NCI-H82 treated with DMSO at 0.1 percent for 48 hours (cell line): ENCODE results near the gene IL10RA.
"Not testable (repeated sequence)": the region's sequence is repeated elsewhere in the genome, so short reads cannot be mapped to it uniquely, and the experiment has no call there.

Experiments
- DNase-seq: peaks from one replicate; lab custom pipeline; 2025; ENCODE audit not compliant: unreplicated experiment; lab: John Stamatoyannopoulos, UW

IL10RA gene

DNA sequence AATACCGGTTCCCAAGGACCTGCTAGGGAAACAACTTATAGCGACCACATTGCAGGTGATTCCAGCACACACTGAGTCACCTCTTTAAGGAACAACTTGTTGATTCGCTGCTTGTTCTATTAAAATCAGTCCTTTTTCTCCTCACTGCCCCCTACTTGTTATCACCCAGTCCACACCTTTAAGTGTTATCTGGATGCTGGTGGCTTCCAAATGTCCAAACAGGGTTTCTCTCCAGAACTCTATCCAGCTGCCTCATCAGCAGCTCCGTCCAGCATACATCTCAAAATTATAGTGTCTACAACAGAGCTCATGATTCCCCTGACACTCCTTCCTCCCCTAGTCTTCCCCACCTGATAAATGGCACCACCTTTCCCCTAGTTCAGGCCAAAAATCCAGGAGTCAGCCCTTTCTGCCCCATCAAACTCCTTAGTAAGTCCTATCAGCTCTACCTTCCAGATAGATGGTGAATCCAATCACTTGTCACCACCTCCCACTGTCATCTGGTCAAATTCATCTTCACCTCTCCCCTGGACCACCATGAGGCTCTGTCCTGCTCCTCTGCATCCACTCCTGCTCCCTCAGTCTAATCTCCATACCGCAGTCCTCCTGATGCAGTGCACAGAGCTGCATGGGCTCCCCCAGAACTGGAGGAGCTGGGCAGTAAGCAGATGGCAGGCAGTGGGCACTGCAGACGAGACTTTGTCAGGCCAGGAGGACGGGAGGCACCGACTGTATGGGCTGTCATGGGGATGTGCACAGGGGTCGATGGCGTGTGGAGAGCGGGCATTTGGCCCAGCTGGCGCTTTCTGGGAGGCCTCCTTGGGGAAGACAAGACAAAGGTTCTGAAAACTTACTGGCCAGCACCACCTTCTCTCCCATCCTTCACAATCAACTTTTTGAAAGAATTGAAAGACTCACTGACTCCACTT, 19.3 kb downstream of the IL10RA start:
- DNase-seq, result no peak

DNA sequence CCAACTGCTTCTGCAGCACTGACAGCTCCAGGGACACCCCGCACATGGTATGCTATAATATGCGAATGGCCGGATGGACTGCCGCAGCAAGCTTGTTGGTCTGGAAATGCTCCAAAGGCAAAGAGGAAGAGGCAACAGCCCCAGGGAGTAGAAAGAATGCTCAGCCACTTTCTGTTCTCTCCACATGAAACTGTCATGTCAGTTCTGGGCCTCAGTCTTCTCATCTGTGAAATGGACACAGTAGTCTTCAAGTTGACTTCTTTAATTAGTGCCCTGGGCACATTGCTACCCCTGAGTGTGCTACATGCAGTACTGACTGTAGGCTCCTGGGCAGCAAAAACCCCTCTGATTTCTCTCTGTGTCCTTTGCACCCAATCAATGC, 19.9 kb downstream of the IL10RA start:
- DNase-seq, result no peak

DNA sequence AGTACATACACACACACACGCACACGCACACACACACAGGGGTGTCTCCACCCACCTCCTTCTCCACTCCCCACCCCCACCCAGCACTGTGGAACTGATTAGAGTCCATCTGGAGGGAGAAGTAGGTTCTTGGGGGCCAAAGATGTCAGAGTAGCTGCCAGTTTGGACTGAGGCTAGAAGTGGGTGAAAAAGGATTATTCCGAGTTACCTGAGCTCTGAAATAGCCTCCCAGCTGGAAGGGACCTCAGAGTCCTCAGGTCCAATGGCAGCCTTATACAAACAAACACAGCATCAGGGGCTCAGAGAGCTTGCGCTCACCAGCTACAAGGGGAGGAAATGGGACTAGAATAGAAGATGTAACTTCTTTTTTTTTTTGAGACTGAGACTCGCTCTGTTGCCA, 20.8 kb downstream of the IL10RA start:
- no peak for DNase-seq

DNA sequence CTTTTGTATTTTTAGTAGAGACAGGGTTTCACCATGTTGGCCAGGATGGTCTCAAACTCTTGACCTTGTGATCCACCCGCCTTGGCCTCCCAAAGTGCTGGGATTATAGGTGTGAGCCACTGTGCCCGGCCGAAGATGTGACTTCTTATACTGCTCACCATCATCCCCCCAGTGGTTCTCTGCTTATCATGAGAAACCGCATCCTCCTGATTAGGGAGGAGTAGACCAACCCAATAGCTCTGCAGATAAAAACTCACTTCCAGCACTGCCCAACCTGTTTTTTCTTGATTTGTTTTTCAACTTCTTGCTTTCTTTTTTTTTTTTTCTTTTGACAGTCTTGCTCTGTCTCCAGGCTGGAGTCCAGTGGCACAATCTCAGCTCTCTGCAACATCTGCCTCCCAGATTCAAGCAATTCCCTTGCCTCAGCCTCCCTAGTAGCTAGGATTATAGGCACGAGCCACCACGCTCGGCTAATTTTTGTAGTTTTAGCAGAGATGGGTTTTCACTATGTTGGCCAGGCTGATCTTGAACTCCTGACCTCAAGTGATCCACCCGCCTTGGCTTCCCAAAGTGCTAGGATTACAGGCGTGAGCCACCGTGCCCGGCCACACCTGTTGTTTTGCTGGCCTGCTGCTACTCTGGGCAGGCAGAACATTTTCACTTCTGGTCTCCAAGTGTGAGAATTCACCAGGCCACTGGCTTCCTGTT, 21.5 kb downstream of the IL10RA start:
- DNase-seq, result not testable (repeated sequence)

DNA sequence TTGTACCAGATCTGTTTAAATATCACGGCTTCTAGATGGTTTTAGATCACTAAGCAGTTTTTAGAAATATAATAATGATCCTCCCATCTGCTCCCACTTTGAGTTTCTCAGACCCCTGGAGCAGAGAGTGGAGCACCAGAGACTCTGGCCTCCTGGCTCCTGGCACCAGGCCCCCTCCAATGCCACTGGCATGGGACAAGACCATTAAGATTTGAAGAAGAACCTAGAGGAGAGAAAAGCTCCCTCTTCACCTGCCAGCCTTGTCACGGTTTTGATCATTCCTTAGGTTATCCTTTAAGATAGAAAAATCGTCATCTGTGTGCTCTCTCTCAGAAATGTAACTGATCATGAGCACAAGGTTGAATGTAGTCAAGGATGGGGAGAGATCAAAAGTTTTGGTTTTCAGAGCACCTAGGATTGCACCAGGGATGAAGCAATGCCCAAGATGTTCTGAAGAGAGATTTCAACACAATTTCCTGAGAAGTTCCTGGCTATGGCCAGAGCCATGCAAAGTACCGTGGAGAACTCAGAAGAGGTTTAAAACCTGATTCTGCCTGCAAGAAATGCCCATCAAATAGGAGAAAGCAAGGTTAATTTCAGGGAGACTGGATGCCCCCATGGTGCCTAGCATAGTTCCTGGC, 22.2 kb downstream of the IL10RA start:
- DNase-seq, result no peak

DNA sequence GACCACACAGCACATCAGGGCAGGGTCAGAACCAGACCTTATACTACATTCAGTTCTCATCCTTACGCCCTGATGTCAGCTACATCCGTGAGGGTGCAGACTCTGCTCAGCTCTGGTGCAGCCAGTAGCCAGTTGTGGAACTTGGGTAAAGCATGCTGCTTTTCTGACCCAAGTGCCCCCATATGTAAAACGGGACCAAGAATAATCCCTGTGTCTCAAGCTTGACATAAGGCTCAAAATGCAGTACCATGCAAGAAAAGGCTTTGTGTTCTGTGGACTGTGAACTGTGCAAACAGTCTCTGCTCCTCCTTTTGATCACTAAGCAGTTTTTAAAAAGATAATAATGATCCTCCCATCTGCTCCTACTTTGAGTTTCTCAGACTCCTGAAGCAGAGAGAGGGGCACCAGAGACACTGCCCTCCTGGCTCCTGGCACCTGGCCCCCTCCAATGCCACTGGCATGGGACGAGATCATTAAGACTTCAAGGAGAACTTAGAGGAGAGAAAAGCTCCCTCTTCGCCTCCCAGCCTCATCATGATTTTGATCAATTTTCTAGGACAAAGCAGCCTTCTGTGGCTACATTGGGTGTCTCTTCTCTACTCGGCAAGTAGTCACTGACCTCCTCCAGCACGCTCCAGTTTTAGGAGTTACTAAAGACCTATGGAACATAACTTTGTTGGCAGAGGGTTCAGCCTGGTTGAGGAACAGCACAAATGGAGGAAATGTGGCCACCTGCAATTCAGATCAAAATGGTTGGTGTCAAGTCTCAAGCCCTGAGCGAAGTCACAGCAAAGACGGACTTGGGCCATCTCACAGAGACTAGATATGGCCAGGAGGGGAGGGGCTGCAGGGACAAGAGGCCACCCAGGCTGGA, 23.9 kb downstream of the IL10RA start:
- peak; percentile 51 for DNase-seq

DNA sequence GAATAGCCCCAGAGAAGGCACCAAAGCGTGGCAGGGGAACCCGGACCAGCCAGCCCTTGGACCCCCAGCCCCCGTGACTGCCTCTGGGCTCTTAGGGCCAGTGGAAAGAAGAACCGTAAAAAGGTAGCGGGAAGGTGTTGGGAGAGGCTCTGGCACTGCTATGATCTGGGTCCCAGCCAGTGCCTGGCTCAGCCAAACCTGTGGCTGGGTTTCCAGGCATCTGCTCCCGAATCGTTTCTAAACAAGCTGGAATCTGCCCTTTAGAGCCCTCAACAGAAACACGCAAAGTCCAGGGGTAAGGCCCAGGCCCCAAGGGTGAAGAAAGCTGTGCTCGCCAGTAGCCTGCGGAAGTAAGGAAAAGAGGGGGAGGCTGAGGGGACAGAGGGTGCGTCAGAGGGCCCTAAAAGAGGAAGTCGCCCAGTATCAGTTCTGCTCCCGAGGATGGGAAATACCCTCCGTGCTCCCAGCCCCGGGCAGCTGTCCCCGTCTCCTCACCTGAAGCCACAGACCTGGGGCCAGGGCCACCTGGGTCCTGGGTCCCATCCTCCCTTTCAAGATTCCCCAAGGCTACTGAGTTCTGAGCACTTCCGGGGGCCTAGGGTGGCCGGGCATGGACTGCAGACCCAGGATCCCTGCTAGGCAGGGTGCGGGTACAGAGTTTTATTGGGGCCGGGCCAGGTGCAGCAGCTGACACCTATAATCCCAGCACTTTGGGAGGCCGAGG, 24.7 kb downstream of the IL10RA start:
- no peak for DNase-seq

DNA sequence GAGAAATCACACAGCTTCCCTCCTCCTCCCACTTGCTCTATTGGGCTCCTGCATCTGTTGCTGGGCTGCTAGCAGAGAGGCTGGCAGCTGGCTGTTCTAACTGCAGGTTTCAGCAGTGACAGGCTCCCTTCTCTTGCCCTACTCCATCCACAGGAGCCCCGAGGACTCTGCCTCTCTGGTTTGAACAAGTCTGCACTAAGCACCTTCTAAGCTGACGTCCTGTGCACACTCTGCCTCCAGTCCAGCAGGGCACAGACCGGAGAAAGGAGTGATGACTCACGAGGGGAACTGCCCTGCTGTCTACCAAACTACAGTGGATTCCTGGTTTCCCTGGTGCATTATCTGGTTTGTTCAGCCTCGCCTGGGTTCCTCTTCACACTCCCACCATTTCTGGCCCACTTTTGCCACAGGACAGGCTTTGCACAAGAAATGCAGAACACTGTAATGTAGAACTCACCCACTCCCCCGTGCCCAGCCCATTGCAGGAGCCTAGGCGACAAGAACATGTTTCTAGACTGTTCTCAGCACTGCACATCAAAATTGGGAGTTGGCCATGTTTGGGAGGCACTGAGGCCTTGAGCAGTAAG, 26.0 kb downstream of the IL10RA start:
- DNase-seq, result no peak

DNA sequence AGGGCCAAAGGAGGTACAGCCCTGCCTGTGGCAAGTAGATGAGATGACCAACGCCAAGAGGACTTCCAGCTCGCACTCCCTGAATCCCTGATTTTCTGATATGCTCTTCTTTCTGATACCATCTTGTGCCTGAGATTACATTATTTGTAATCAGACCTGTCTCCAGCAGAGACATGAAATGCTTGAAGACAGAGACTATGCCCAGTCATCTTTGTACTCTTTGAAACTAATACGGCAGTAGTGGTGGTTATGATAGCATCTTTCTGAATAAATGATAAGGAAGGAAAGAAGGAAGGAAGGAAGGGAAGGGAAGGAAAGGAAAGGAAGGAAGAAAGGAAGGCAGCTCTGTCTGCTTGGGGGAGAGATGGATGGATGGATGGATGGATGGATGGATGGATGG, 27.8 kb downstream of the IL10RA start:
- no peak for DNase-seq

DNA sequence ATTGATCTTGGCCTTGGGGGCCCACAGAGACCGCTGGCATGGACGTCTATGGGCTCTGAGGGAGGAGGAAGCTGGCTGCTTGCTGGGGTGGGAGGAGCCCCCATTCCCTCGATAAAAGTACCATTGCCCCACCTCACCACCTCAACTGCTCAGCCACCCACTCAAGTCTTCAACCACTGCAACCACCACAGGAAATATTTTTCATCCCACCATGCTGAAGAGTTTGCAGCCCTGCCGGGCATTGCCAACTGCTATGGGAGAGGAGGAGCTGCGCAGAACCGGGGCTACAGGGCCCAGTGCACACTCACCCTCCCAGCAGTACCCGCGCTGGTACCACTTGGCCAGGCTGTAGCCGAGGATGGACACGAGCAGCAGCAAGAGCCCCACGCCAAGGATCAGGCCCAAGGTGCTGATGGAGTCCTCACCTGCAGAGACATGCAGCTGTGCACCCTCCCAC, 29.2 kb downstream of the IL10RA start:
- DNase-seq, result no peak

DNA sequence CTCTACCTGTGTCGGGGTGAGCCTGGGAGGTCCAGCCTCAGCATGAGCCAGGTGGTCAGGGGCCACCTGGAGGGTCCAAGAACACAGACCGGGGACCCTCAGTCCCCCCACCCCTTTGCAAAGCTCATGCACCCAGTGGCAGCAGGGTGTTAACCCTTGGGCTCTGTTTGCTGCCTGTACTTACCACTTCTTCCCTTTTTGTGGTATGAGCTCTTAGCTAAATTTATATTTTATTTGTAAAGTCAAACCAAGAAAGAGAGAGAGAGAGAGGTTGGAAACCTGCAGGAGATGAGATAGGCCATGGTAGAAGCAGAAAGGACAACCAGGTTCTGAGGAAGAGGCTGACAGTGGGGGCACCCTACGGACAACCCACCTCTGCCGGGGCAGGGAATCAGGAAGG, 29.9 kb downstream of the IL10RA start:
- no peak for DNase-seq

DNA sequence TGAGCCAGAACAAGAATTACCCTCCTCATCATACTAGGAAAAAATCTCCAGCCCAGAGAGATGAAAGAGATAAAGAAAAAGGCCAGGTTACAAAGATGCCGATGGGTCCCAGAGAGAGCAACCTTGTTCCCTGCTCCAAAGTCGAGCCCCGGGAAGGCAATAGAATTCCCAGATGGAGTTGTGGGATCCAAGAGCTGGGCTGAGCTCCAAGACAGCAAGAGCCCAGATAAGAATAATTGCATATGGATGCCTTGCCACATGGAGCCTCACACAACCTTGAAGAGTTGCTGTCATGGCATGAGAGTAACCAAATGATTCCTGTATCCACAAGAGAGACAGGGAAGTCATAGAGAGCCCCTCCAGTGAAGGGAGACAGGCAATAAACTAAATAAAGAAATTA, 30.9 kb downstream of the IL10RA start:
- DNase-seq, result no peak

DNA sequence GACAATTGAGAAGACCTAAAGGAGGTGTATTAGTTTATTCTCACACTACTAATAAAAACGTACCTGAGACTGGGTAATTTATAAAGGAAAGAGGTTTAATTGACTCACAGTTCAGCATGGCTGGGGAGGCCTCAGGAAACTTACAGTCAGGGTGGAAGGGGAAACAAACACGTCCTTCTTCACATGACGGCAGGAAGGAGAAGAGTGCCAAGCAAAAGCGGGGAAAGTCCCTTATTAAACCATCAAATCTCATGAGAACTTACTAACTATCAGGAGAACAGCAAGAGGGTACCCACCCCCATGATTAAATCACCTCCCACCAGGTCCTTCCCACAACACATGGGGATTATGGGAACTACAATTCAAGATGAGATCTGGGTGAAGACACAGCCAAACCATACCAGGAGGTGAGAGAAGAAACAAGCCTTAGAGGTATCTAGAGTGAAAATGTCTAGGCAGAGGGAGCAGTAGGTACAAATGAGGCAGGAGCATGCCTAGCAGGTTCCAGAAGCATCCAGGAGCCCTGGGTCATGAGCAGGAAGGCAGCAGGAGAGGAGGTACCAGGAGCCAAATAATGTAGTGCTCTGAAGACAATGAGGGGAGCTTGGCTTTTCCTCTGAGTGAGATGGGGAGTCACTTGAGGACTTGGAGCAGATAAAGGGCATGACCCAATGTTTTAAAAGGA, 31.6 kb downstream of the IL10RA start:
- no peak for DNase-seq

DNA sequence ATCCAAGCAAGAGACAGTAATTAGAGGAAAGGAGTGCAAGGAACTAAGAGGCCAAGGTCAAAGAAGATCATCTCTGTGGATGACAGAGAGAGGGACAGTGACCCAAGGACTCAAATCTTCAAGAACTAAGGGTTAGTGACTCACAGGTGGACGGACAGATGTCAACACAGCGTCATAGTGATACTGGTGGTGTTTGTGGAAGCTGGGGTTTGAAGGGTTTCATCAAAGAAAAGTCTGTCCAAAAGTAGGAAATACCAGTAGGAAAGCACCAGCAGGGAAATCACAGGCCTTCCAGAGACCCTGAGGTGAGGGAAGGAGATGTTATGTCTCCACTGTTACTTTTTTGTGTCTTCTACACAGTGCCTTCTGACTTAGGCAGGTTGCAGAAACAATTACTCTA, 32.2 kb downstream of the IL10RA start:
- no peak for DNase-seq

DNA sequence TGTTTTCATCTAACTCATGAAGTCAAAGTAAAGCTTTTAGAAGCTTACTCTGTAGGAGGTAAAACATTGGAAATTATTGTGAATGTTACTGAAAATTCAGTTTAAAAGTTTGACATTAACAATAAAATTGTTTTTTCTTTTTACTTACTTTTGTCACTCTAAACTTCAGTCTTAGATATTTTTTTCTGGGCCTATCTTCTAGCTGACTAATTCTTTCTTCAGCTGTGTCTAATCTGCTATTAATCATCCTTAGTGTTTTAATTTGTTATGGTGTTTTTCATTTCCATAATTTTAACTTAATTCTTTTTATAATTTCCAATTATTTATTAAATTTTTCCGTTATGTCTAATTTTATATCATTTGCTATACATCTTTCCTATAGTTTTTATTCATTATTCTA, 35.0 kb downstream of the IL10RA start:
- no peak for DNase-seq

DNA sequence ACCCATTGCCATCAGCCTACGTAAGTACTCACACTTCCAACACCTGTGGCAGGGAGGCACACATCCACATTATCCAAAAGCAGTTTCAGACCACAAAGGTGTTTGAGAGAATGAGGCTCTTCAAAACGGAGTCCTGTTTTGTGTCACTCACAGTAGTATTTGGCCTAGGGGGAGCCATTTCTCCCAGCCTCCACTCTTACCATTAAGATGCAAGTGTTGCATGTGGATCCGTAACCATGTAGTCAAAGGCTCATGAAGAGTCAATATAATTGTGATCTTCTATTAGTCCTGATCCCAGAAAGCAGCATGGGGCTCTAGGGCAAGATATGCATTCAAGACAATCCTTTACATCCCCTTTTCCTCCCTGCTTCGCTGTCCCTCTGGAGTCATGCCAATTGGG, 41.5 kb downstream of the IL10RA start:
- DNase-seq, result no peak

DNA sequence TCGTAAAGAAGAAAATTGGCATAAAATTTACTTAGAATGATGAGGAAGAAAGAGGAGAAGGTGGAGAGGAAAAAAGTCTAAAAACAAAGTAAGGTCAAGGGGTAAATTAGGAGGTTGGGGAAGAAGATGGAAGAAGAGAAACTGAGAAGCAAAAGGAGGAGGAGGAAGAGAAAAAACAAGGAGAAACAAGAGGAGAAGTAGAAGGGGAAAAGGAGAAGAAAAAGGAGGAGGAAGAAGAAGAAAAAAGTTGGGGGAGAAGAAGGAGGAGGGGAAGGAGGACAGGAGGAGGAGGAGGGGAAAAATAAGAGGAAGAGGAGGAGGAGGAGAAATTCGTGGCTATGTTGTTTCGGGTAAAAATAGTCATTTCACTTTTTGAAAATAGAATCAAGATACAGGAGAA, 42.4 kb downstream of the IL10RA start:
- DNase-seq, result no peak

DNA sequence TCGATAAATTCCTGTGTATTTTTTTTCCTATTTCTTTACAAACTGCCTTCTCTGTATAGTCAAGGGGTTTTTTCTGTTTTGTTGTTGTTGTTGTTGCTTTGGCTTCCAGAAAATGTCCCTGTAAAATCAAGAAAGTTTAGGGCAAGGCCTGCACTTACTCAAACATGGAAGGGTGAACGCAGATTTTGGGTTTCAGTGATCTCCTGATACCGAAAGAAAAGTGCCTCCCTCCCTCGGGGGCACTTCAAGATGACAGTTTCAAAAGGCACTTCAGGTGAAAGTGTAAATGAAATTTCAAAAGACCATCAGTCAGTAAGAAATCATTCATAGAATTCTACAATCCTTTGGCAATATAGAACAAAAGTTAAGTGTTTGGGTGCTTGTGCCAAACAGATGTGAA, 47.2 kb downstream of the IL10RA start:
- DNase-seq, result no peak

DNA sequence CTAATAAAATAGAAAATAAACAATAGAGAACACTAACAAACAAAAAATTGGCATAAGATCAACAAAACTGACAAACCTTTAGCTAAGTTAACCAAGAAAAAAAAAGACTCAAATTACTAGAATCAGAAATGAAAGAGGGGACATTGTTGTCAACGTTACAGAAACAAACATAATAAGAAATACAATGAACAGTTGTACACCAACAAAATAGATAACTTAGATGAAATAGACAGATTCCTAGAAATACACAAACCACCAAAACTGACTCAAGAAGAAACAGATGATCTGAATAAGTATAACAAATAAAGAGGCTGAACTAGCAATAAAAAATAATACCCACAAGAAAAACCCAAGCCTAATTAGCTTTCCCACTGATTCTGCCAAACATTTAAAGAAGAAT, 55.9 kb downstream of the IL10RA start:
- DNase-seq, result no peak
